Right atrium auricular region (tissue), 2 donors: ENCODE data around the gene ACAD8. TPM values are rescaled to one million over a fixed set of nuclear protein-coding genes. Genes with fewer than 3 reads are reported as not detected.

Experiments
- DNase-seq: peaks from one replicate; pipeline ENCODE4 v3.0.0-alpha.2; 2019; ENCODE audit warnings: low spot score
- H3K27ac ChIP-seq, 2 donors: fragments of 200-600 bp; sonication (generic); 1 replicate in 1 of 2; 2 replicates in 1 of 2; pipeline ENCODE4 v1.5.1; 2016 to 2019
- H3K27me3 ChIP-seq, 2 donors: fragments of 200-600 bp; sonication (generic); one replicate each; pipeline versions ENCODE4 v1.5.1 to v1.6.0; 2017 to 2019
- H3K36me3 ChIP-seq: fragments of 200-600 bp; sonication (generic); one replicate; pipeline ENCODE4 v1.5.1; 2016
- H3K4me1 ChIP-seq, 2 donors: fragments of 200-600 bp; sonication (generic); one replicate each; pipeline versions ENCODE4 v1.5.1 to v1.6.0; 2017 to 2019
- H3K4me3 ChIP-seq, 2 donors: fragments of 200-600 bp; sonication (generic); 1 replicate in 1 of 2; 2 replicates in 1 of 2; pipeline ENCODE4 v1.5.1; 2017 to 2019; ENCODE audit warnings: mild to moderate bottlenecking in 1 of 2, moderate library complexity in 1 of 2
- H3K9me3 ChIP-seq, 2 donors: fragments of 200-600 bp; sonication (generic); one replicate each; pipeline ENCODE4 v1.5.1; 2019
- CTCF ChIP-seq, 2 donors: fragments of 200-600 bp; sonication (generic); IDR thresholded peaks; one replicate each; pipeline ENCODE4 v1.5.1; 2019; ENCODE audit warnings: antibody characterized with exemption in 2 of 2
- total RNA-seq, 2 donors: library from RNA; depleted of rRNA; stranded (reverse); fragments of >200 nt; gene quantifications; one replicate each; pipeline ENCODE4 v1.1.0, GENCODE V29; 2016

Gene ACAD8
- total RNA-seq, 2 donors from 2014 or later, result 17.6 to 32.9 TPM

DNA sequence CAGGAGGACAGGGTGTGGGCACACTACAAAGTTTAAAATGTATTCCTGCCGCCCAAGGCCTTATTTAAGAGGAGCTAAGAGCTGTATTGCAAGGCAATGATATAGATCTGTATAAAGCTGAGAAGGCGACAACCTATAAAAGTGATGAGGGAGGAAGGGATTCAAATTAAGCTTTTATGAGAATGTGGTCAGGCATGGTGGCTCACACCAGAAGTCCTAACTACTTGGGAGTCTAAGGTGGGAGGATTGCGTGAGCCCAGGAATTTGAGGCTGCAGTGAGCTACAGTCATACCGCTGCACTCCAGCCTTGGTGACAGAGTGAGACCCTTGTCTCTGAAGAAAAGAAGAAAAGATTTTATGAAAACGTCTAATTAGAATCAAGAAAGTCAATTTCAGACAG is 13.1 kb downstream of the ACAD8 start:
- Histone ChIP-seq H3K9me3 (no peaks in the 10 kb centered on the region), H3K27me3 (no peaks in the 10 kb centered on the region), H3K4me1 (no peaks in the 10 kb centered on the region), H3K4me3 (no peak overlapping the region), H3K27ac (no peak overlapping the region), H3K36me3 (peaks cover 24% of the 10 kb centered on the region)
- no peak for DNase-seq
- TF ChIP-seq CTCF (IDR thresholded peaks at IDR 0.05), result no peak

- no peak overlapping the region for H3K27ac ChIP-seq
- TF ChIP-seq CTCF (IDR thresholded peaks at IDR 0.05), result no peak
- H3K4me1 ChIP-seq, result no peaks in the 10 kb centered on the region
- peaks cover 20% of the 10 kb centered on the region for H3K36me3 ChIP-seq
- DNase-seq, result no peak
- H3K9me3 ChIP-seq, result no peaks in the 10 kb centered on the region
- H3K27me3 ChIP-seq, result no peaks in the 10 kb centered on the region
- no peak overlapping the region for H3K4me3 ChIP-seq
These were observed 13.5 kb downstream of the ACAD8 start for GRCh38 chr11:134266841-134267251.

GRCh38 chr11:134267461-134267860 is 14.1 kb downstream of the ACAD8 start:
- no peak for TF ChIP-seq CTCF (IDR thresholded peaks at IDR 0.05)
- peaks cover 14% of the 10 kb centered on the region for H3K36me3 ChIP-seq
- no peak for DNase-seq
- no peaks in the 10 kb centered on the region for H3K9me3 ChIP-seq
- no peak overlapping the region for H3K27ac ChIP-seq
- peaks cover 0 to 3% of the 10 kb centered on the region in 2 donors for H3K27me3 ChIP-seq
- no peaks in the 10 kb centered on the region for H3K4me1 ChIP-seq
- H3K4me3 ChIP-seq, result no peak overlapping the region

GRCh38 chr11:134267966-134268365 is 14.6 kb downstream of the ACAD8 start:
- no peak for DNase-seq
- Histone ChIP-seq H3K9me3 (no peaks in the 10 kb centered on the region), H3K36me3 (peaks cover 9% of the 10 kb centered on the region), H3K27ac (no peak overlapping the region), H3K4me3 (no peak overlapping the region), H3K27me3 (peaks cover 2 to 3% of the 10 kb centered on the region in 2 donors), H3K4me1 (no peaks in the 10 kb centered on the region)
- TF ChIP-seq CTCF (IDR thresholded peaks at IDR 0.05), result no peak

GRCh38 chr11:134270250-134270714 is 16.9 kb downstream of the ACAD8 start:
- H3K27ac ChIP-seq, result no peak overlapping the region
- no peaks in the 10 kb centered on the region for H3K36me3 ChIP-seq
- peaks cover 0 to under 1% of the 10 kb centered on the region in 2 donors for H3K4me1 ChIP-seq
- H3K27me3 ChIP-seq, result peaks cover 13 to 25% of the 10 kb centered on the region in 2 donors
- no peak overlapping the region for H3K4me3 ChIP-seq
- no peaks in the 10 kb centered on the region for H3K9me3 ChIP-seq
- no peak for DNase-seq
- TF ChIP-seq CTCF (IDR thresholded peaks at IDR 0.05), result no peak

GRCh38 chr11:134271978-134272377 is 18.6 kb downstream of the ACAD8 start:
- Histone ChIP-seq H3K27me3 (peaks cover 24 to 41% of the 10 kb centered on the region in 2 donors), H3K27ac (no peak overlapping the region), H3K36me3 (no peaks in the 10 kb centered on the region), H3K4me3 (no peak overlapping the region), H3K9me3 (no peaks in the 10 kb centered on the region), H3K4me1 (peaks cover 0 to 17% of the 10 kb centered on the region in 2 donors)
- no peak for TF ChIP-seq CTCF (IDR thresholded peaks at IDR 0.05)
- no peak for DNase-seq
